NCI-H1417 treated with DMSO at 0.1 percent for 48 hours (cell line): Measurements from ENCODE around the gene NEDD4L.
"Not testable (repeated sequence)": the region's sequence is repeated elsewhere in the genome, so short reads cannot be mapped to it uniquely, and the experiment has no call there.

Experiments
- DNase-seq: peaks from one replicate; lab custom pipeline; 2025; lab: John Stamatoyannopoulos, UW

Gene NEDD4L

DNA sequence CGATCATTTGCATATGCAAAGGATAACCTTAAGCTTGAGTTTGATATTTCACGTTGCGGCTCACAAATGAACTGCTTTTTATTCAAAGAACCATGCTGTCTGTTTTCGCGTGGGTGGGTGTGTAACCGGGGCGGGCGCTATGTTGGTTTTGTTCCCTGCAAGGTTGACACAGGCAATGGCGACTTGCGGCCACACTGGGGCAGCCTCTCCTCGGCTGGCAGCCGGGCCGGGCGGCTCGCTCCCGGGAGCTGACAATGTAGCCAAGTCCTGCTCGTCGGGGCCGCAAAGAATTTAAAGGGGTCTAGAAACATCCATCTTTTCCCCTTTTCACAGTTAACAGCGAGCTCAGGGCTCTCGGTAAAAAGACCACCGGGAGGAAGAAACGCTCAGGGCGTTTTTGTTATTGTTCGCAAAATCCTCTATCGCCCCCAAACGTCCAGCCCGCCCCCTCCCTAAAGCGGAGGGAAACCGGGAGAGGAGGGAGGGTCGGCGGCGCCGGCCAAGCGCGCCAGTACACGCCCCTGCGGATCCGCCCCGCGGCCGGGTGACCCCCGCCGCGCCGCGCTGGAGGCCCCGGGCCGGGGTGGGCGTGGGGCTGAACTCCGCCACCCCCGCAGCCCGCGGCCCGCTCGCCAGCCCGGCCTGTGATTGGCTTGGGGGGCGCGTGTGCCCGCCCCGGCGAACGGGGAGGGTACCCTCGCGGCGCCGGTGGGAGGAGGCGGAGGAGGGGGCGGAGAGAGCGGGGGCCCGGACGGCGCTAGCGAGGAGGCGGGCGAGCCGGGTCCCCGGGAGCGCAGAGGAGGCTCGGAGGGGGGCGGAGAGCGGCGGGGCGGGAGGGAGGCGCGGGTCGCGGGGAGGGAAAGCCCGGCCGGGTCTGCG is at the start of gene NEDD4L:
NEDD4L (plus strand) TSS at position 736 of the 879 bp plus-strand sequence. CDS start 435 bp downstream, outside the sequence.
- DNase-seq: peak; percentile 88

DNA sequence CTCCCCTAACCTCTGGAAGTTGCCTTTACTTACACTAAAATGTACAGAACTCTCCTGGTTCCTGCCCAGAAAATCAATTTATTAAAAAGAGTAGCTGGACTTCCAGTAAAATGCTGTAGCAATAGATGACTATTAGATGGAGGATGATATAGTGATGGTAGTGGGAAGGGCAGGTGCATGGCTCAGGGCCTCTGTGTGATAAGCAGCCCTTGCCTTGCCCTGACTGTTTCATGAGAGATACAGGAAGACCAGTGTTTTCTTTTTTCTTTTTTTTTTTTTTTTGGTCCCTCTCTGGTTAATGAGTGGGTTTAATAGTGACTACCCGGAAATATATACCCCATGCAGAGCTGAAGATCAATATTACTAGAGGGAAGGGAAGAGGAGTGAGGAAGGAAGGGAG is 48.7 kb upstream of the NEDD4L start:
- no peak for DNase-seq

DNA sequence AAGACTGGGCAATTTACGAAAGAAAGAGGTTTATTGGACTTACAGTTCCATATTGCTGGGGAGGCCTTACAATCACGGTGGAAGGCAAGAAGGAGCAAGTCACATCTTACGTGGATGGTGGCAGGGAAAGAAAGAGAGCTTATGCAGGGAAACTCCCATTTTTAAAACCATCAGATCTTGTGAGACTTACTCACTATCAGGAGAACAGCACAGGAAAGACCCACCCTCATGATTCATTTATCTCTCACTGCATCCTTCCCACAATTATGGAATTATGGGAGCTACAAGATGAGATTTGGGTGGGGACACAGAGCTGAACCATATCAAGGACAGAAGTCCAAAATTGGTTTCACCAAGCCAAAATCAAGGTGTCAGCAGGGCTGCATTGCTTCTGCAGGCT is 47.1 kb upstream of the NEDD4L start:
- not testable (repeated sequence) for DNase-seq

DNA sequence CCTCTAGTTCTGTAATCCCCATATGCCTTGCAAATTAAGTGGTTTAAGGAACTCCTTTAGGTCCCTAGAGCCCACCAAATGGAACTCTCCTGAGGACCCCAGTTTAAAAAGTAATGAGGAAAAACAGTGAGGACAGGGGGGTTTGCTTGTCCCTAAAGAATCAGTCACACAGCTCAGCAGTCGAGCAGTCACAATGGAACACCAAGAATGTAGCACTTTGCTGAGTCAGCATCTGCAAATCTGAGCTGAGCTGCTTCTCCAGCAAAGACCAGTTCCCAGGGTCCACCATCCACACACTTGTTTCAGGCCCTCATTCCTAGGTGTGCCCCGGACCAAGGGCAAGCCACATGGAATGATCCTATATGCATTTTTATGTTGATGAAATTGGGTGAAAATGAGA is 46.2 kb upstream of the NEDD4L start:
- DNase-seq: no peak

DNA sequence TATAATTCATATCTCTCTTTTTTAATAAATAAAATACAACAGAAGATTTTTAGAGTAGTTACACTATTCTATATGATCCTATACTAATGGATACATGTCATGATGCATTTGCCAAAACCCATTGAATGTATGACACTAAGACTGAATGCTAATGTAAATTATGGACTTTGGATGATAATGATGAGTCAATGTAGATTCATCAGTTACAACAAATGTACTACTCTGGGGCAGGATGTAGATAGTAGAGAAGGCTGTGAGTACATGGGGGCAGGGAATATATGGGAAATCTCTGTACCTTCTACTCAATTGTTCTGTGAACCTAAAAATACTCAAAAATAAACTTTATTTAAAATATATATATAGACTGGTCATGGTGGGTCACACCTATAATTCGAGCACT is 45.6 kb upstream of the NEDD4L start:
- no peak for DNase-seq

DNA sequence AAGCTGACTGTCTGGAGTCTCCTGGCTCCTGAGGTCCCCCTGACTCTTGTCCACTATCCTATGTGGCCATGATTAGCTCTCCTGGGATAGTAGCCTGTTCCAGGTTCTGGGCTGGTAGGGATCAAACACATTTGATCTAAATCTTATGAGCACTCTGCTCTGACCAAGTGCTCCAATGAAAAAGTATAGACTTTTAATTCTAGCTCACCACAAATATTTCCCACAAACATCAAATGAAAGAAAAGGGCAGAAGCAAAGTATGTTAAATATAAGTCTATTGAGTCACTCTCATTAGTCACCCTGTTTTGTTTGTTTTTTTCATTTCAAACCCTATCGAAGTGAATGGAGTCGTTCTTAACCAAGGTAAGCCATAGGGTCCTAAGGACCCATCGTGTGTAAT is 39.7 kb upstream of the NEDD4L start:
- DNase-seq: no peak

DNA sequence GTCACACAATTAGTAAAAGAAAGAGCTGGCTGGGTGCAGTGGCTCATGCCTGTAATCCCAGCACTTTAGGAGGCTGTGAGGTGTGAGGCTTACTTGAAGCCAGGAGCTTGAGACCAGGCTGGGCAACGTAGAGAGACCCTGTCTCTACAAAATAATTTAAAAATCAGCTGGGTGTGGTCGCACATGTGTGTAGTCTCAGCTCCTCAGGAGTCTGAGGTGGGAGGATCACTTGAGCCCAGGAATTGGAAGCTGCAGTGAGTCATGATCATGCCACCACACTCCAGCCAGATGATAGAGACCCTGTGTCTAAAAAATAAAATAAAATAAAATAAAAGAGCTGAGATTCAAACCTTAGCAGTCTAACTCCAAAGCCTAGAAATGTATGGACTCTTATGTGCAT is 39.0 kb upstream of the NEDD4L start:
- DNase-seq: no peak

DNA sequence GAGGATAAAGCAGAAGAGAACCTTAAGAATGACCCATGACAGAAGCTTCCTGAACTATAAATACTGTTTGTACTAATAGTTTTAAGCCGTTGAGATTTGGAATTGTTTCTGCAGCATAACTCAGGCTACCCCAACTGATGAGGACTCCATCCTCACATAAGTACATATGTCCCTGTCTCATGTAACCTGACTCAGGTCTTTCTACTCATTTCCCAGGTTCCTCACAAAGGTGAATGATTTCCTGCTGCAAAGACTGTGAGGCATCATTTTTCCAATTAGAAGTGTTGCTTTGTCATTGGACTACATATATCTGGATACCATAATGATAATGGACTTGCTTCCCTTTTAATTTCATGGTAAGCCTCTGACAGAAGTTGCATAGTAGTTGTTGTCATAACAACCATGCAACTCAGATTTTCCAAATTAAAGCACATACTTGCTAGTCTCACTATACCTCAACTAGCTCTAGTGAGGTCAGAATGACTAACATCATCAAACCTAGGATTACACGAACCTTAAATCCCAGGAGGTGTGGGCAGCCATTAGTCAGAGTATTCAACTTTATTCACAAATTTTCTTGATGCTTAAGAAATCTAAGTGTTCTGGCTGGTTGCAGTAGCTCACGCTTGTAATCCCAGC is 38.0 kb upstream of the NEDD4L start:
- no peak for DNase-seq

DNA sequence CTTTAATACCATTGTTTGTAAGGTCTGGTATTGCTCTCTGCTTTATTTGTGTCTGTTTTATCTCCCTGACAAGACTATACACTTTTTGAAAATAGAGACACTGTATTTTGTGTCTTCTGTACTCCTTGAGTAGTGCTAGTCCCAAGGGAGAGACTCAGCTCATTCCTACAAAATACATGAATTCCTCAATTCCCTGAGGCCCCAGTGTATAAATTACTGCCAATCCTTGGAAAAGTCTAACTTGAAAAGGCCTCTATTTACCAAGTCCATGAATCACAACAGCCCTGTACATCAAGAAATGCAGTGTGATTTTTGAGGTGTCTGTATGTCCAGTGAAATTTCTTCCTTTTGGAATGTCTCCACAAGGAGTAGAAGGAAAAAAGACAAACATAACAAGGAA is 34.9 kb upstream of the NEDD4L start:
- no peak for DNase-seq

DNA sequence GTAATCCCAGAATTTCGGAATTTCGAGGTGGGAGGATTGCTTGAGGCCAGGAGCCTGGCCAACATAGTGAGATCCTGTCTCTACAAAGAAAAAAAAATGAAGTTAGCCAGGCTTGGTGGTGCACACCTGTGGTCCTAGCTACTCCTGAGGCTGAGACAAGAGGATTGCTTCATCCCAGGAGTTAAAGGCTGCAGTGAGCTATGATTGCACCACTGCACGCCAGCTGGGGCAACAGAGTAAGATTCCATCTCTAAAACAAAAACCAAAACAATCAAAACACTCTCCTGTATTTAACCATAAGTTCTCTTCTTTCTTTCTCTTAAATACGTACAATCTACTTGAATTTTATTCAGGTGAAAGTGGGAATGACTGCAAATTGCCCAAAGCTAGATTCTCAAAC is 33.8 kb upstream of the NEDD4L start:
- no peak for DNase-seq

DNA sequence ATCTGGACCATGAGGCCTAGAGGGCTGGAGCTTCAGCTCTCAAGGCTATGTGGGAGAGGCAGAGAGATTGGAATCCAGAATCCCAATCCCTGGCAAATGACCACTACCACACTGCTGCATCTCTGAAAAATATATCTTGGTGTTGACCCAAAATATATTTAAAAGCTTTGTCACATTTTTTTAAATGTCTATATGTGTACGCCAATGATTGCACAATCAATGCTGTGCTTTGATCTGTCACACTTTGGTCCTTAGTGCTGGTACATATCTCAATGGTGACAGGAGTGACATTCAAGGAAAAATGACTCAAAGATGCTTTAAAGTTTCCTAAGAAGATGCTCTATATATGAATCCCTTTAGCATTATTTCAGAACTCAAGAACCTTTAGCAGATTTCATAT is 31.7 kb upstream of the NEDD4L start:
- DNase-seq: no peak

DNA sequence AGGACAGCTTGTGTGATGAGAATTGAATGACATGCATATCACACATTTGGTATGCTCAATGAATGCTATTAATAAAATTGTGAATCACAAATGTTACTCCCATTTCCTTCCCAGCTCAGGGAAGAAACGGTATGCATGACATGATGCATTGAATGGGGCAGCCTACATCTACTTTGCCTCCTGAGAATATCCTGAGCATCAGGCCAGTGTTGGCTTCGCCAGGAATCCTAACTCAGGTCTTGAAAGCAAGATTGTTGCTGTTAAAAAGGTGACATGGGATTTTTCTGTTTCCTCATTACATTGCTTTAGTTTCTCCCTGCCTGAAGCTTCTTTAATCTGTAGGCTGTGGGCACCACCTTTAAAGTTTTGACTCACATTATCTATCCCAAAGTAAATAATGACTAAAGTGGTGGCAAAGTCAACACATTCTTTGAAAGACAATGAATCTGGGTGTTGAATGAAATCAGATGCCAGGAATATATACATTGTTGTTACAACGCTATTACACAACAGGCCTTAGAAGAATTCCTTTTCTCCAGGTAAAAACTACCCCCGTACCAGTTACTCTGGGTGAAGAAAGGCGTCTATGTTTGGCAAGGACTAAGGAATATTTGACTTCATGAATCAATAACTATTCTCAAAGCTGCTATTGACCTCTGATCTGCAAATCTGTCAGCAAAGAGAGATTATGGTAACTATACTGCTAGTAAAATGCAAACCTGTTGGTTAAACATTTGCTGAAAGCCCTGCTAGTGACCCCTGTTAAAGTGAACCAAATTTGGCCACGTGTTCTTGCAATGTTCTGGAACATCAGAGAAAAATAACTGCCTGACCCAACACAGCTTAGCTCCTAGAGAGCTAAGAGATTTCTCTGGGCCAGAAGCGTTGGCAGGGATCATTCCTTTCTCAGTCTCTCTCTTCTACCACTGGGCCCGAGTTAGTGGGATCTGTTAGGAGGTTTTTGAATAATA is 30.5 kb upstream of the NEDD4L start:
- no peak for DNase-seq

DNA sequence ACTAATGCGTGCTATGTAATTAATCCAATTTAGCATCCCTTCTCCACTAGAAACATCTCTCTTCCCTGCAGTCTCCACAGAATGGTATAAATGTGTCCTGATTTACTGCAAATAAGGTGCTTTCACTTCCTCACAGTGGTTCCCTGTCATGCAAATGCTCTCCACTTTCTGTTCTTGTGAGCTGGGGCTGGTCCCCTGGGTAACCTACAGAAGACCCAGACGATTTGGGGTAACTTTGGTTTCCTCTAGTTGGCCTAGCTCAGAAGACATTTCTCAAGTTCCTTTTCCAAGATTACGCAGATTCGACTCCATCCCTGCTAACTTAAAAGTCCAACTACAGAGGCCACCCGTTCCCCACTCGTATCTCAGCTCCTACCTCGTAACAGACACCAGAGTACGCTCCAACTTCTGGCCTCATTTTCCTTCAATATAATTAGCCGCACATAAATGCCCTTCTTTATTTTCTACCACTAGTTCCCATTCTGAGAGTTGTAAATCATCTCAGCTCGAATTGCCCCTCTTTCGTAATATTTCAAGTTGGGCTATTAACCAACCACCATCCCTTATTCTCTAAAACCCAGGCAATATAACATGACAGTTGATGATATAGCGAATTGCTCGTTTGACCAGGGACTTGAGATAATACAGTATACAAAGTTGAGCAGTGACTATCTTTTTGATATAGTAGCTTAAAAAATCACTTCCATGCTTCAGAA is 28.8 kb upstream of the NEDD4L start:
- DNase-seq: no peak

DNA sequence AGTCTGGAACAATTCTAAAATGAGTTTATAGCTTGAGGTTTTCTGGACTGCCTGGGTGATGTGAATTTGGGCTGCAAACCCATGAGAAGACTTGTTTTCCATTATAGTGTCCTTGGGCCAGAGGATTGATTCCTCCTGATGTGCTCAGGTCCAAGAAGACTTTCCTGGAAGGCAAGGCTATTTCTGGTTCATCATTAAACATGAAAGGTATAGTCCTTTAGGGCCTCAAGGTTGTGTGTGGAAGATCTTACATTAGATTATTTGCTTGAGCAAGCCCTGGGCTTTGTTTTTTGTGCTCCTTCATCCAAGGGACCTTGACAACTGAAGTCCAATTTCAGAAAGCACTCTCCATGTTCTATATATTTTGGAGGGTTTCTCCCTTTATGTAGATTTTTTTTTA is 26.8 kb upstream of the NEDD4L start:
- DNase-seq: no peak

DNA sequence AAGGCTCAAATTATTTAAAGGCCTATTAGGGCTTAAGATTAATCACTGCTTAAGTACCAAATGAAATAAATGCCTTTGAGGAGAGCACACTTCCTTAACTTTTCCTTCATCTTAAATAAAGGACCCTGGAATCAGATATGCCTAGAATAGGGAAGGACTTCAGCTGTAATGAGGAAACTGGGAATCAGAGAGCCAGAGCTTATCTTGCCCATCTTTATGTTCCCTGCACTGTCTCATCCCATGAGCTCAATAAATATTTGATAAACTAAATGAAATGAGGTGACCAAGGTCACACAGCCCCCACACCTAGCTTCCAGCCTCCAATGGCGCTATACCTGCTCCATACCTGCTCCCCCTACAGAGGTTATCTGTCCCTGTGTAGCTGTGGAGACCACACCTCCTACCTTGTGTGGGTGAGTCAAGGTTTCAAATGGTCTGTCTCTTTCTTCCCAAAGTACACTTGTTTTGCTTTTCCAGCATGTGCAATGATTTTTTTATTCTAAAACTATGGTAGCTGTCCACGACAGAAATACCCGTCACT is 23.4 kb upstream of the NEDD4L start:
- no peak for DNase-seq

DNA sequence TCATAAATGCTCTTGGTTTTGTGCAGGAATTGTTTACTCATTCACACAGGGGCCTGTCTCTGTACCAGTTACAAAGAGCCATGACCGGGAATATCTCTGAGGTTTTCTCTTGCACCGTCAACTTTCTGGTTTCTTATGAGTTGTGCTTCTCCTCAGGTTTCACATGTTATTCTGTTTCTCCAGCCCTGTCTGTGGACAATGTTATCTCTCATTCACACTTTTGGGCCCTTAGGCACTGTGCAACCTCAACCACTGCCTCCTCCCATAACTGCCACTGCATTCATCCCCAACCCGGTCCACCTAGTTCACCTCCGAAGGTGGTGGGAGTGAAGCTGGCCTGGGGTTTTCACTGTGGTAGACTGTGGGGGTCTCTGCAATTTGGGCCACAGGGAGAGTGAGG is 22.5 kb upstream of the NEDD4L start:
- DNase-seq: no peak

DNA sequence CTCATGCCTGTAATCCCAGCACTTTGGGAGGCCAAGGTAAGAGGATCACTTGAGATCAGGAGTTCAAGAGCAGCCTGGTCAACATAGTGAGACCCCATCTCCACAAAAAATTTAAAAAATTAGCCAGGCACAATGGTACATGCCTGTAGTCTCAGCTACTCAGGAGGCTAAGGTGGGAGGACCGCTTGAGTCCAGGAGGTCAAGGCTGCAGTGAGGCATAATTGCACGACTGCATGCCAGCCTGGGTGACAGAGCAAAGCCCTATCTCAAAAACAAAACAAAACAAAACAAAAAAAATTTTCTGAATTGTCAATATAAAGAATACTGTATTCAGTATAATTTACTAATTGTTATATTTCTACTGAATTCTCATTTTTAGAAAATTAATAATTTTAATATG is 20.9 kb upstream of the NEDD4L start:
- DNase-seq: no peak

DNA sequence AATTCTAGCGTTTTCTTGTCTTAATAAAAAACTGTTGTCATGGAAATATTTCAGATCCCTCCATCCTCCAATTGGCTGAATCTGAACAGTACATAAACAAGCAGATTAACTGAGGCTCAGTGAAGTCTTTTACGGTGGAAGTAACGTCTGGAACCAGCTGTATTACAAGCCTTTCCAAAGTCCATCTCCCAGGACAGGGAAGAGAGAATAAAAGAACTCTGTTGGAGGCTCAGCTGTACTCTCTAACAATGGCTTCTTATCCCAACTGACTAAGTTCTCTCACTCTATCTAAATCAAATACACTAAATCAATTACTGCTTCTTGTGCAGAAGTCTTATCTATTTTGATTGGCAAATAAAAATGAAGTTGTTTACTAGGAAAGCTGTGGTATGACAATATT is 19.9 kb upstream of the NEDD4L start:
- DNase-seq: no peak

DNA sequence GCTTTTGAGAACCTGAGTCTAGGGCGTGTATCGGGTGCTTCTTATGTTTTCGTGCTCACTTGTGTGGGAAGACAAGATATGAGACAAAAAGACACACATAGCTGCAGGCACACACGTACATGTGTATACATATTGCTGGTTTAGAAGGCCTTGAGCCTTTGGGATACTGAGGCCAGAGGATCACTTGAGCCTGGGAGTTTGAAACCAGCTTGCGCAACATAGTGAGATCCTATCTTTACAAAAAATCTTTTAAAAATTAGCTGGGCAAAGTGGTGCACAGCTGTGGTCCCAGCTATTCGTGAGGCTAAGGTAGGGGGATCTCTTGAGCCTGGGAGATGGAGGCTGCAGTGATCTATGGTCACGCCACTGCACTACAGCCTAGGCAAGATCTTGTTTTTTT is 18.8 kb upstream of the NEDD4L start:
- no peak for DNase-seq

DNA sequence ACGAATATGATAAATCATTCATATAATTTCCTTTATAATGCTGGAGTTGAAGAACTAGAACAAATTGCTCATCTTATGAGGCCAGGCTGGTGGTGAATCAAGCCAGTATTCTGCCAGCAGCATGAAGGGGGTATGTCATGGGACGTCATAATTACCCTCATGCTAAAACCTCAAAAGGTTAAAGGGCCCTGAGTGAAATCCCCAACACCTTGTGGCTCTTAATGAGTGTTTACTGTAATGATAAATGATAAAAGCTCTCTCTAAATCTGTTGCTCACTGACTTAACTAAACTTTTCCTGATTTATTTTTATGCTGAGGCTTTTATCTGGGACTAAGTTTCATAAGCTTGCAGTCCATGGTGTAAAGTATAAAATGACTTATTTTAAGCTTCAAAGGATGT is 18.3 kb upstream of the NEDD4L start:
- DNase-seq: no peak

DNA sequence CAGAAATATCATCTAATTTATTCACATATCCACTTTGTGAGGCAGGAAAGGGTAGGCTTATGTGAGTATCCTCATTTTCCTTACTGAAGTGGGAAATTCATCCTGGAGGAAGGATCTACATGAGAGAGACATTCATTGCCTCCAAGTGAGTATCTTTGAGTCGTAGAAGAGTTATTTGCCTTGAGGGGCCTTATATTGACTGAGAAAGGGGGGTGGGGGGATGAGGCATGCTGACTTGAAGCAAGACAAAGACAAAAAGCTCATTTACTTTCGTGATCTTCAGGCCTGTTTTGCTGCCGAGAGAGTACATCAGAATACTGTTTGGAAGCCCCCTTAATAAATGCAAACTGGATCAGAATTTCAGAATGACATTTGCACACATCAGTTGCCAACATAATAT is 17.6 kb upstream of the NEDD4L start:
- no peak for DNase-seq

DNA sequence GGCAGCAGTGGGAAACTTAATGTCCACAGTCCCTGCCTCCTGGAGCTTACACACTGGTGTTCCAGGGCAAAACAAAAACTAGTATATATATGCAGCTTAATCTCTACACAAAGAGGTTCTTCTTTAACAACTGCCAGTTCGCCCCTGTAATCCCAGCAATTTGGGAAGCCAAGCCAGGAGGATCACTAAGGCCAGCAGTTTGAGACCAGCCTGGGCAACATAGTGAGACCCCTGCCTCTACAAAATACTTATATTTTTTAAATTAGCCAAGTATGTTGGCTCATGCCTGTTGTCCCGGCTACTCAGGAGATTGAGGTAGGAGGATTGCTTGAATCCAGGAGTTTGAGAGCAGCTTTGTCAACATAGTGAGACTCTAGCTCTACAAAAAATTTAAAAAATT is 17.2 kb upstream of the NEDD4L start:
- DNase-seq: no peak
